HEK293 (cell line): Measurements from ENCODE around the gene PLCH2.

Source experiments
- CTCF ChIA-PET: fragments of 350-600 bp; formaldehyde crosslinking; extraction: SDS; loops from one replicate; lab custom pipeline; 2021; ENCODE audit warnings: antibody characterized with exemption; lab: Yijun Ruan, JAX
- POLR2A ChIA-PET: fragments of 300-600 bp; formaldehyde crosslinking; extraction: SDS; loops from one replicate; lab custom pipeline; 2020; ENCODE audit warnings: antibody characterized with exemption, inconsistent platforms; lab: Yijun Ruan, JAX
- H3K27ac ChIP-seq: fragments of 200-500 bp; sonication (Bioruptor generic); 2 replicates; pipeline ENCODE4 v1.5.1; 2014; ENCODE audit warnings: low read depth, low read length, control low read depth, inconsistent platforms; ENCODE audit errors: extremely low read depth
- H3K36me3 ChIP-seq, 2 experiments: fragments of 200-500 bp in 1 of 2; sonication (Bioruptor generic) in 1 of 2; 1 replicate in 1 of 2; 2 replicates in 1 of 2; pipeline ENCODE4 v1.5.1; 2014 to 2017; ENCODE audit warnings: inconsistent platforms in 2 of 2, low read length in 2 of 2; ENCODE audit not compliant: control insufficient read depth in 2 of 2, insufficient read depth in 1 of 2
- H3K4me1 ChIP-seq: fragments of 200-500 bp; sonication (Bioruptor generic); 2 replicates; pipeline ENCODE4 v1.5.1; 2014; ENCODE audit warnings: mild to moderate bottlenecking, low read length, inconsistent platforms; ENCODE audit not compliant: control insufficient read depth, insufficient read depth
- H3K4me3 ChIP-seq: 2 replicates; pipeline ENCODE4 v1.5.1; 2011; ENCODE audit warnings: low read depth, mild to moderate bottlenecking, control low read depth, low read length, moderate library complexity
- H3K9me3 ChIP-seq: fragments of 200-500 bp; sonication (Bioruptor generic); 2 replicates; pipeline ENCODE4 v1.5.1; 2014; ENCODE audit warnings: low read depth, low read length, inconsistent platforms; ENCODE audit not compliant: control insufficient read depth, insufficient read depth
- GLI2 ChIP-seq: fragments of 450-650 bp; formaldehyde crosslinking; IDR thresholded peaks from 2 replicates; pipeline ENCODE4; 2017; ENCODE audit warnings: missing biosample characterization, missing genetic modification characterization, low read depth, borderline replicate concordance
- MZF1 ChIP-seq: fragments of 450-650 bp; formaldehyde crosslinking; IDR thresholded peaks from 2 replicates; pipeline ENCODE4 v1.5.1; 2017; ENCODE audit warnings: missing biosample characterization, missing genetic modification characterization, borderline replicate concordance
- OVOL3 ChIP-seq: fragments of 450-650 bp; formaldehyde crosslinking; IDR thresholded peaks from 2 replicates; pipeline ENCODE4 v1.5.1; 2016; ENCODE audit warnings: missing biosample characterization, missing genetic modification characterization
- SALL2 ChIP-seq: fragments of 450-650 bp; formaldehyde crosslinking; IDR thresholded peaks from 2 replicates; pipeline ENCODE4 v1.5.0; 2017; ENCODE audit warnings: missing biosample characterization, mild to moderate bottlenecking, missing genetic modification characterization, borderline replicate concordance
- ZFHX2 ChIP-seq: fragments of 450-650 bp; formaldehyde crosslinking; conservative IDR thresholded peaks from 2 replicates; pipeline ENCODE4 v1.5.1; 2016; ENCODE audit warnings: missing biosample characterization, missing genetic modification characterization
- ZFP3 ChIP-seq: fragments of 450-650 bp; formaldehyde crosslinking; IDR thresholded peaks from 2 replicates; pipeline ENCODE4 v1.5.1; 2016; ENCODE audit warnings: low read depth, missing biosample characterization, missing genetic modification characterization
- ZNF146 ChIP-seq: fragments of 450-650 bp; formaldehyde crosslinking; IDR thresholded peaks from 2 replicates; pipeline ENCODE4 v1.5.1; 2016; ENCODE audit warnings: missing biosample characterization, missing genetic modification characterization
- ZNF157 ChIP-seq: fragments of 450-650 bp; formaldehyde crosslinking; IDR thresholded peaks from 2 replicates; pipeline ENCODE4 v1.5.1; 2016; ENCODE audit warnings: missing biosample characterization, missing genetic modification characterization
- ZNF184 ChIP-seq: fragments of 450-650 bp; IDR thresholded peaks from 2 replicates; pipeline ENCODE4 v1.5.1; 2018; ENCODE audit warnings: missing biosample characterization, mild to moderate bottlenecking, missing genetic modification characterization
- ZNF19 ChIP-seq: fragments of 450-650 bp; formaldehyde crosslinking; IDR thresholded peaks from 2 replicates; pipeline ENCODE4; 2016; ENCODE audit warnings: missing biosample characterization, missing genetic modification characterization, low read depth
- ZNF223 ChIP-seq: fragments of 450-650 bp; formaldehyde crosslinking; IDR thresholded peaks from 2 replicates; pipeline ENCODE4 v1.5.1; 2016; ENCODE audit warnings: missing biosample characterization, missing genetic modification characterization
- ZNF24 ChIP-seq: fragments of 450-650 bp; formaldehyde crosslinking; IDR thresholded peaks from 2 replicates; pipeline ENCODE4 v1.5.1; 2016; ENCODE audit warnings: missing biosample characterization, missing genetic modification characterization
- ZNF302 ChIP-seq: fragments of 450-650 bp; formaldehyde crosslinking; IDR thresholded peaks from 2 replicates; pipeline ENCODE4 v1.5.1; 2016; ENCODE audit warnings: missing biosample characterization, missing genetic modification characterization, low read depth
- ZNF529 ChIP-seq: fragments of 450-650 bp; formaldehyde crosslinking; IDR thresholded peaks from 2 replicates; pipeline ENCODE4 v1.5.1; 2017; ENCODE audit warnings: missing genetic modification characterization, missing biosample characterization; ENCODE audit not compliant: insufficient replicate concordance
- ZNF530 ChIP-seq: fragments of 450-650 bp; formaldehyde crosslinking; IDR thresholded peaks from 2 replicates; pipeline ENCODE4 v1.5.1; 2016; ENCODE audit warnings: low read depth, missing biosample characterization, missing genetic modification characterization
- ZNF558 ChIP-seq: fragments of 450-650 bp; formaldehyde crosslinking; IDR thresholded peaks from 2 replicates; pipeline ENCODE4 v1.5.1; 2016; ENCODE audit warnings: missing biosample characterization, missing genetic modification characterization
- ZNF580 ChIP-seq: fragments of 450-650 bp; formaldehyde crosslinking; IDR thresholded peaks from 2 replicates; pipeline ENCODE4 v1.5.1; 2016; ENCODE audit warnings: missing biosample characterization, missing genetic modification characterization
- ZNF621 ChIP-seq: fragments of 450-650 bp; formaldehyde crosslinking; IDR thresholded peaks from 2 replicates; pipeline ENCODE4 v1.5.1; 2017; ENCODE audit warnings: missing biosample characterization, missing genetic modification characterization
- ZNF639 ChIP-seq: fragments of 450-650 bp; formaldehyde crosslinking; IDR thresholded peaks from 2 replicates; pipeline ENCODE4 v1.5.1; 2016; ENCODE audit warnings: missing biosample characterization, missing genetic modification characterization
- ZNF768 ChIP-seq: fragments of 450-650 bp; formaldehyde crosslinking; IDR thresholded peaks from 2 replicates; pipeline ENCODE4 v1.5.1; 2018; ENCODE audit warnings: missing biosample characterization, mild to moderate bottlenecking, missing genetic modification characterization
- ZNF776 ChIP-seq: fragments of 450-650 bp; formaldehyde crosslinking; IDR thresholded peaks from 2 replicates; pipeline ENCODE4 v1.5.0; 2017; ENCODE audit warnings: missing biosample characterization, missing genetic modification characterization, borderline replicate concordance
- ZNF791 ChIP-seq: fragments of 450-650 bp; formaldehyde crosslinking; IDR thresholded peaks from 2 replicates; pipeline ENCODE4 v1.5.1; 2016; ENCODE audit warnings: missing biosample characterization, missing genetic modification characterization
- ZNF792 ChIP-seq: fragments of 450-650 bp; formaldehyde crosslinking; IDR thresholded peaks from 2 replicates; pipeline ENCODE4 v1.5.1; 2016; ENCODE audit warnings: missing biosample characterization, missing genetic modification characterization
- TF ChIP-seq, protein P1 (sequence below): fragments of 450-650 bp; formaldehyde crosslinking; IDR thresholded peaks from 2 replicates; pipeline ENCODE4 v1.5.1; 2016; ENCODE audit warnings: missing biosample characterization, missing genetic modification characterization
- TF ChIP-seq, protein P2 (sequence below): fragments of 450-650 bp; formaldehyde crosslinking; optimal IDR thresholded peaks from 2 replicates; pipeline ENCODE3; 2016; ENCODE audit warnings: missing biosample characterization, mild to moderate bottlenecking, missing genetic modification characterization

The PLCH2 gene

GRCh38 chr1:2539312-2539907 is 63.3 kb downstream of the PLCH2 start:
- Histone ChIP-seq H3K27ac (no peak overlapping the region), H3K36me3 (no peaks in the 10 kb centered on the region), H3K4me3 (no peak overlapping the region), H3K4me1 (peaks cover 6% of the 10 kb centered on the region), H3K9me3 (no peaks in the 10 kb centered on the region)
- TF ChIP-seq ZNF792 (tag by site-specific recombination) (no peak), ZNF768 (tag by site-specific recombination) (no peak), ZNF302 (tag by site-specific recombination) (no peak), ZFP3 (tag by site-specific recombination) (no peak), ZNF580 (no peak), ZNF19 (tag by site-specific recombination) (no peak), ZNF184 (tag by site-specific recombination) (no peak), ZNF223 (tag by site-specific recombination) (no peak), ZNF558 (tag by site-specific recombination) (no peak), ZNF157 (tag by site-specific recombination) (no peak), OVOL3 (no peak), MZF1 (tag by site-specific recombination) (no peak), ZNF621 (tag by site-specific recombination) (no peak)
- TF ChIP-seq, protein P1, sequence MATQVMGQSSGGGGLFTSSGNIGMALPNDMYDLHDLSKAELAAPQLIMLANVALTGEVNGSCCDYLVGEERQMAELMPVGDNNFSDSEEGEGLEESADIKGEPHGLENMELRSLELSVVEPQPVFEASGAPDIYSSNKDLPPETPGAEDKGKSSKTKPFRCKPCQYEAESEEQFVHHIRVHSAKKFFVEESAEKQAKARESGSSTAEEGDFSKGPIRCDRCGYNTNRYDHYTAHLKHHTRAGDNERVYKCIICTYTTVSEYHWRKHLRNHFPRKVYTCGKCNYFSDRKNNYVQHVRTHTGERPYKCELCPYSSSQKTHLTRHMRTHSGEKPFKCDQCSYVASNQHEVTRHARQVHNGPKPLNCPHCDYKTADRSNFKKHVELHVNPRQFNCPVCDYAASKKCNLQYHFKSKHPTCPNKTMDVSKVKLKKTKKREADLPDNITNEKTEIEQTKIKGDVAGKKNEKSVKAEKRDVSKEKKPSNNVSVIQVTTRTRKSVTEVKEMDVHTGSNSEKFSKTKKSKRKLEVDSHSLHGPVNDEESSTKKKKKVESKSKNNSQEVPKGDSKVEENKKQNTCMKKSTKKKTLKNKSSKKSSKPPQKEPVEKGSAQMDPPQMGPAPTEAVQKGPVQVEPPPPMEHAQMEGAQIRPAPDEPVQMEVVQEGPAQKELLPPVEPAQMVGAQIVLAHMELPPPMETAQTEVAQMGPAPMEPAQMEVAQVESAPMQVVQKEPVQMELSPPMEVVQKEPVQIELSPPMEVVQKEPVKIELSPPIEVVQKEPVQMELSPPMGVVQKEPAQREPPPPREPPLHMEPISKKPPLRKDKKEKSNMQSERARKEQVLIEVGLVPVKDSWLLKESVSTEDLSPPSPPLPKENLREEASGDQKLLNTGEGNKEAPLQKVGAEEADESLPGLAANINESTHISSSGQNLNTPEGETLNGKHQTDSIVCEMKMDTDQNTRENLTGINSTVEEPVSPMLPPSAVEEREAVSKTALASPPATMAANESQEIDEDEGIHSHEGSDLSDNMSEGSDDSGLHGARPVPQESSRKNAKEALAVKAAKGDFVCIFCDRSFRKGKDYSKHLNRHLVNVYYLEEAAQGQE (tag by site-specific recombination) = no peak
- CTCF ChIA-PET = no interaction called here
- POLR2A ChIA-PET = no interaction called here

- ChIA-PET CTCF (interaction anchor here (0.7 kb wide), 1 partner anchor 126 kb away, joined by 3 read pairs; no protein-coding TSS in a partner anchor), POLR2A (no interaction called here)
- peaks cover 6% of the 10 kb centered on the region for H3K4me1 ChIP-seq
- no peaks in the 10 kb centered on the region for H3K9me3 ChIP-seq
- H3K4me3 ChIP-seq = no peak overlapping the region
- H3K27ac ChIP-seq = no peak overlapping the region
- TF ChIP-seq ZNF639 (tag by site-specific recombination) (no peak), ZNF776 (tag by site-specific recombination) (no peak), ZNF530 (tag by site-specific recombination) (no peak), GLI2 (tag by site-specific recombination) (no peak), ZNF302 (tag by site-specific recombination) (no peak), ZNF529 (tag by site-specific recombination) (no peak), ZFHX2 (tag by site-specific recombination) (0 out of 2 replicates have a peak, but pooled peaks have one; percentile 13), ZNF146 (tag by site-specific recombination) (no peak), ZNF24 (tag by site-specific recombination) (no peak), ZNF791 (tag by site-specific recombination) (no peak), SALL2 (tag by site-specific recombination) (no peak)
- TF ChIP-seq, protein P2, sequence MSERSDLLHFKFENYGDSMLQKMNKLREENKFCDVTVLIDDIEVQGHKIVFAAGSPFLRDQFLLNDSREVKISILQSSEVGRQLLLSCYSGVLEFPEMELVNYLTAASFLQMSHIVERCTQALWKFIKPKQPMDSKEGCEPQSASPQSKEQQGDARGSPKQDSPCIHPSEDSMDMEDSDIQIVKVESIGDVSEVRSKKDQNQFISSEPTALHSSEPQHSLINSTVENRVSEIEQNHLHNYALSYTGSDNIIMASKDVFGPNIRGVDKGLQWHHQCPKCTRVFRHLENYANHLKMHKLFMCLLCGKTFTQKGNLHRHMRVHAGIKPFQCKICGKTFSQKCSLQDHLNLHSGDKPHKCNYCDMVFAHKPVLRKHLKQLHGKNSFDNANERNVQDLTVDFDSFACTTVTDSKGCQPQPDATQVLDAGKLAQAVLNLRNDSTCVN = peak; percentile 15
- TF ChIP-seq, all 188 proteins: peak for 2
- H3K36me3 ChIP-seq = no peaks in the 10 kb centered on the region
These were observed 64.9 kb downstream of the PLCH2 start for GRCh38 chr1:2540816-2541492.
